T-helper 2 cell treated with Interferon-gamma antibody and Interleukin-4, amounts not matched to agents 100 ng/mL and 5 ng/mL, for 36 hours (primary cell): ENCODE results near the gene SYNPO2. TPM values are rescaled to one million over a fixed set of nuclear protein-coding genes. Genes with fewer than 3 reads are reported as not detected.

Source experiments
- intact Hi-C: fragments of 100-400 bp; cut with micrococcal nuclease; formaldehyde crosslinking; loops from one replicate; pipeline ENCODE4 v1.15.1; 2023
- total RNA-seq: library from RNA; stranded (reverse); gene quantifications from 2 replicates; pipeline ENCODE4 v1.2.3, GENCODE V29; 2022

SYNPO2 gene
- total RNA-seq, 1 donor from 2014 or later, result 0.52 TPM

- intact Hi-C loops, result no loop called here
These were observed 139.6 kb downstream of the SYNPO2 start for GRCh38 chr4:119028296-119028695.

GRCh38 chr4:119029847-119030535 is 141.3 kb downstream of the SYNPO2 start:
- intact Hi-C loops, result loop anchor here (10.0 kb wide), 1 partner anchor 595 kb away; the partner anchor contains the start of gene PDE5A

DNA sequence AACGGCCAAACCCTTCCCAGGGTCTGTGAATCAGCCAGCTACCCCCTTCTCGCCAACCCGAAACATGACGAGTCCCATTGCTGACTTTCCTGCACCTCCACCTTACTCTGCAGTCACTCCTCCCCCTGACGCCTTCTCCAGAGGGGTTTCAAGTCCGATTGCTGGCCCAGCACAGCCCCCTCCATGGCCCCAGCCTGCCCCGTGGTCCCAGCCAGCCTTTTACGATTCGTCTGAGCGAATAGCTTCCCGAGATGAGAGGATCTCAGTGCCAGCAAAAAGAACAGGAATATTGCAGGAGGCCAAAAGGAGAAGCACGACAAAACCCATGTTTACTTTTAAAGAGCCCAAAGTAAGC is 141.9 kb downstream of the SYNPO2 start:
- intact Hi-C loops, result loop anchor here (10.0 kb wide), 1 partner anchor 594 kb away; the partner anchor contains the start of gene PDE5A

GRCh38 chr4:119031218-119031617 is 142.6 kb downstream of the SYNPO2 start:
- intact Hi-C loops, result loop anchor here (10.0 kb wide), 1 partner anchor 594 kb away; the partner anchor contains the start of gene PDE5A

- intact Hi-C loops, result loop anchor here (10.0 kb wide), 1 partner anchor 592 kb away; the partner anchor contains the start of gene PDE5A
These were observed 144.4 kb downstream of the SYNPO2 start for GRCh38 chr4:119032921-119033685.

DNA sequence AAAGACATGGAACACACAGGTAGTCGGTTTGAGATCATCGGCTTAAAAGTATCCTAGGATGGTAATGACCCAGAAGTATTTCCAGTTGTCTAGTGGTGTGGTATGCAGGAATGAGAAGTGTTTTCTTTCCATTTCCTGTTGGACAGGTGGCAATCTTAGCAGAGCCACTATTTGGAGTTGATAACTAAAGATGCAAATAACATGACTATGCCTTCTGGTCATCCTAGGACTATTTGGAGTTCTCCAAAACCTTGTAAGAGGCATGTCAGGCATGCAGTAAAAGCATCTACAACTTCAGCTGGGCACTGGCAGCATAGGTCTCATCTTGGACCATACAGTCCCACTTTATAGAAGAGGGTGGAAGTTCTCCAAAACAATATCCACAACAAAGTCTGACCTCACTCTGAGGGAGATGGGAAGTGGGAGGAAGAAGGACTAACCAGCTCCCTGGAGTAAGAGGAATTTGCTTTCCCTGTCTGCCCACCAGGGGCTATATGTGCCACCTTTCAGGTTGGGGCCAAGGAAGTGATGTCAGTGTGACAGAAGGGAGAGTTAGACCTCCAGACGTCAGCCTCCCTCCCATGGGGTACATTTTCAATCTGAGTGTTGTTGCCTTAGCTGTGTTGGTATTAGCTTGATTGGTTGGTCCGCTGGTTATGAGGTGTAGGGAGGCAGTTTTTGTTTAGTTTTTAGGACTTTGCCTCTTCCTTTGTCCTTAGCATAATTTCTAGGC is 145.8 kb downstream of the SYNPO2 start:
- intact Hi-C loops, result loop anchor here (10.0 kb wide), 1 partner anchor 590 kb away; the partner anchor contains the start of gene PDE5A

DNA sequence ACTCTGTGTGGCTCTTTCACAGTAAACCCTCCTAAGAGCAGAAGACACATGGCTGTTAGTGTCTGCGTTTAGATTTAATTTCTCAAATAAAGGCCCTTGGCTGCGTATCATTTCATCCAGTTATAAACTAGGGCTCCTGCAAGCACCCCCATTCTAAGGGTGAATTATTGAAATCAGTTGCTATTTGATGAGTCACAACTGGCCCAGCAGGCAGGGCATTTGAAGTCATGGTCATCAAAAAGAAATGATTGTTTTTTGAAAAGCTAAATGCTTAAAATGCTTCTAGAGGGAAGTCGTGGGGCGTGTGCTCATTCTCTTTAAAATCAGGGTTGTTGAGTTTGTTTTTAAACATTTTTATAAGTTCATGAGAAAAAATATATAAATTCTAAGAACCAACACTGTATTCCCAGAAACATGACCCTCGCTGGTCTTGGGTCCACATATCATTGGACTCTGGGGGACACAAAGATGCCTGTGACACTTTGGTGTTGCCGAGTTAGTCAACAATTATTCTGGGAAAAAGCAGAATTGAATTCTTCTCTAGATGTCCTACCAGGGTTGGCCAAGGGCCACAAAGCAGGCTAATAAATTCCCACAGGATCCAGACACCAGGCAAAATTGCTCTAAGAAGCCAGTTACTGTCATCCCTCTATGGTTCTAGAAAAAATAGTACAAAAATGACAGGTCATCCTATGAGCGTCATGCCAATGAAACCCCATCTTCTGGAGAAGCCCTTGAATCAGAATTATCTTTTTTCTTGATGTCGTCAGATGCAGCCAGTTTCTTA is 147.5 kb downstream of the SYNPO2 start:
- intact Hi-C loops, result loop anchor here (10.0 kb wide), 1 partner anchor 589 kb away; the partner anchor contains the start of gene PDE5A

DNA sequence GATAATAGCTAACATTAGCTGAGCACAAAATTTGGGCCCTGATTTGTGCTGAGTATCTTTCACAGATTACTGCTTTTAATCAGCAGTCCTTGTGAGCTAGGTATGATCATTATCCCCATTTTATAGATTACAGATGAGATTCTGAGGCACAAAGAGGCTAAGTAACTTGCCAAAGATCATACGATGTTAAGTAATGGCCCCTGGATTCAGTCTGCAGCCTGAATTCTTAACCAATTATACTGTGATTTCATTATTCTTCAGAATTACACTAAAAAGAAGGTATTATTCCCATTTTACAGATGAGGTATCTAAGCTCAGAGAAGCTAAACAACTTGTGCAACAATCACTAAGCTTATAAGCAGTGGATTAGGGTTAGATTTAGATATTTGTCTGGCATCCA is 149.1 kb downstream of the SYNPO2 start:
- intact Hi-C loops, result loop anchor here (10.0 kb wide), 1 partner anchor 587 kb away; the partner anchor contains the start of gene PDE5A

DNA sequence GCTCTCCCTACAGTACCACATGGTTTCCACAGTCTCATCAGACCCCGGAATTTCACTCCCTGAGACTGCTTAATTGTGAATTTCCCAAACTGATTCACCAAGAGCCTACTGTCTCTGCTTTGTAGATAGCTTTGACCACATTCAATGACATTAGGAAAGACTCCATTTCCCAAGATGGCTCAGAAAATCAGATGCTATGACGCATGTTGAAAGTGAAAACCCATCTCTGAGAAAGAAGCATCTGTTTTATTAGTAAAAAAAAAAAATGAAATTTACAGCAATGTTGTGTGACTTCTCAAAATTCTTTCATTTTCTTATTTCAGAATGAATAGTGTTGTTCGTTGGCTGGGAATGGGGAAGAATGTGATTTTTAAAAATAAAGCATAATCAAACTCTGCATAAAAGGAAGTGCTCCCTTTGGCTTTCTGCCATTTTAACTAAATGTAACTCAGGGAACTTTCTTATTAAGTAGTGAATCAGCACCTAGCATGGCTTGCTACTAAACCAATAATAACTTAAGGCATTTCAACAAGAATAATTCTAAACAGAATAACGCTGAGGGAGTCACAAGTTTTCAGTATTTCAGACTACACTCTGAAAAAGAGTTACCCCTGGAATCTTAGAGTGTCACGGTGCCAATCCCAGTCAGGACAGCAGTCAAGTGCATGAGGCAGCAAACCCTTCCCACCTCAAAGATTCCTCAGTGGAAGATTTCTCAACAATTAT is 149.6 kb downstream of the SYNPO2 start:
- intact Hi-C loops, result loop anchor here (10.0 kb wide), 1 partner anchor 587 kb away; the partner anchor contains the start of gene PDE5A

- intact Hi-C loops, result loop anchor here (10.0 kb wide), 1 partner anchor 586 kb away; the partner anchor contains the start of gene PDE5A
These were observed 150.5 kb downstream of the SYNPO2 start for GRCh38 chr4:119039160-119039559.

- intact Hi-C loops, result loop anchor here (10.0 kb wide), 2 partner anchors 455 to 585 kb away; partner anchors contain the start of gene PDE5A
These were observed 151.1 kb downstream of the SYNPO2 start for GRCh38 chr4:119039779-119040178.

DNA sequence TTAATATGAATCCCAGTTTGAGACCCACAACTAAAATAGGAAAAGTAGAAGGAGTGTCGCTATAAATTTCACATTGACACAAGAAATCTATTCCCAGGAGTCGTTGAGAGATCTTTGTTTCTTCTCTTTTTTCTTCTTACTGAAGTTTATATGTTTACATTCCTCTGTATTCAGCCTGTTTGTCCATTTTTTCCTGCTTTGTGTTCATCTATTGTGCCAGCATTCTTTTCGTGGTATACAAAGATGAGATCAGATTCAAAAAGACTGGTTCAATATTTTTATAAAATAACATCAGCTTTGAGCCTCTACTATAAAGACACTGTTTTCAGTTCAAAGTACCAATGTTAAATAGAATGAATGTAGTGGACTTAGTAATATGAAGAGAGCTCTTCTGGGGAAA is 151.6 kb downstream of the SYNPO2 start:
- intact Hi-C loops, result loop anchor here (10.0 kb wide), 1 partner anchor 455 kb away; no protein-coding TSS in a partner anchor

DNA sequence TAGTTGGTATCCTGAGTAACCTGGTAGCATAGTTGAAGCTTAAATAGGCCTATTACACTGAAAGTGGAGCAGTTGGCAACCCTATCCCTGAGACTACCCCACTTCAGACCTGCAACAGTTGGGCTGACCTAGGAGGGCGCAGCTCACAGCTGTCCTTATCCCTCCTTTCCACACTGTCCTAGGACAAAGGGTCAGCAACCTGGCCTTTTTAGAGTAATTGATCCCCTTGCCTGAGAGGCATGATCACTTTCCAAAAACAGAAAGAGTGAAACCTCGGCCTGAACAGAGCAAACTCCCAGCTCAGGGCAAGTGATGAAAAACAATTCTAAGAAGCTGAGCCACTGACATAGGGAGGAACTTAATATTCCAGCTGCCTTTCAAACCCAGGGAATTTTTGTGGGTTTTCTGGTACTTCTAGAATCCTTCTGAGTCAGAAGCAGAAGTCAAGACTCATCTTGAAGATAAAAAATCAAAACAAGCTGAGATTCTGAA is 152.1 kb downstream of the SYNPO2 start:
- intact Hi-C loops, result loop anchor here (10.0 kb wide), 1 partner anchor 454 kb away; no protein-coding TSS in a partner anchor

DNA sequence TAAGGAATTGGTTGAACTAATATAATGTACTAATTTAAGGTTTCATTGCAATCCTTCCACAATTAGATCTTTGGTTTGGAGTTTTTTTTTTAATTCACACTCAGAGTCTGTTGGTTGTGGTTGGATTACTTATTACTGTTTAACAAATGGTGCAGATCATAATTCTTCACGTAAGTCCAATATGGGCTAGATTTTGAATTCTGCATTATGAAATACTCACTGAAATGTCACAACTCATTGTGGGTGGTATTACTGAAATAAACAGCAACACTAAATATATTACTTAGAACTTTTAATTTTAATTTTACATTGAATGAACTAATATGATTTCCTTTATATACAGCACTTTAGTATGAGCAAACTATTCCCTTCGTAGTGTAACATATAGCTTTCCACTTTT is 152.7 kb downstream of the SYNPO2 start:
- intact Hi-C loops, result loop anchor here (10.0 kb wide), 1 partner anchor 453 kb away; no protein-coding TSS in a partner anchor

- intact Hi-C loops, result loop anchor here (2.0 to 10.0 kb wide), 2 partner anchors 171 to 453 kb away; partner anchors contain the start of gene USP53
These were observed 153.4 kb downstream of the SYNPO2 start for GRCh38 chr4:119041951-119042560.

GRCh38 chr4:119046263-119046662 is 157.6 kb downstream of the SYNPO2 start:
- intact Hi-C loops, result loop anchor here (10.0 kb wide), 1 partner anchor 449 kb away; no protein-coding TSS in a partner anchor

- intact Hi-C loops, result loop anchor here (10.0 kb wide), 1 partner anchor 448 kb away; no protein-coding TSS in a partner anchor
These were observed 158.4 kb downstream of the SYNPO2 start for GRCh38 chr4:119047059-119047458.

DNA sequence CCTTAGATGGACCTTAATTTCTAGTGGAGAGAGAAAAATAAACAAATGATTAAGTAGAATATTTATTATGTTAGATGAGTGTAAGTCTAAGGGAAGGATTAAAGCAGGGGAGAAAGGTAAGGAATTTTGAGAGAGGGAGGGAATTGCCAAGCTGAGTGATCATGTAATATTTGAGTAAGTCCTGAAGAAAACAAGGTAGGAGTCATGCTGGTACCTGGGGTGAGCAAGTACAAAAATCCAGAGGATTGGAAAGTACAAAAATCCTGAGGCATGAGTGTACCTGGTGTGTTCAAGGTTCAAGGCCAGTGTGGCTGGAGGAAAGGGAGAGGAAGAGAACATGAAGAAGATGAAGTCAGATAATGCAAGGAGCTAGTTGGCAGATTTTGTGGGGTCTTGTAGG is 159.8 kb downstream of the SYNPO2 start:
- intact Hi-C loops, result loop anchor here (10.0 kb wide), 1 partner anchor 446 kb away; no protein-coding TSS in a partner anchor
